Measurements from ENCODE around the gene VAMP7.
"Not testable (repeated sequence)": the region's sequence is repeated elsewhere in the genome, so short reads cannot be mapped to it uniquely, and the experiment has no call there.

VAMP7 gene

GRCh38 chrX:155881158-155881993 is at the start of gene VAMP7:
TSS of gene VAMP7 (plus strand) at chrX:155881345. CDS start at chrX:155889467, 8,122 bp downstream.
- in situ Hi-C loops (cut with HindIII; ENCODE audit: low pct_ligation_motif_present, low pct_unique_long_range_greater_than_20kb, low sequenced_read_pairs): no loop called here
- peak; percentile 80 for DNase-seq

GRCh38 chrX:155841232-155841631 is 39.9 kb upstream of the VAMP7 start:
- in situ Hi-C loops (cut with HindIII; ENCODE audit: low pct_ligation_motif_present, low pct_unique_long_range_greater_than_20kb, low sequenced_read_pairs): no loop called here
- DNase-seq: no peak

DNA sequence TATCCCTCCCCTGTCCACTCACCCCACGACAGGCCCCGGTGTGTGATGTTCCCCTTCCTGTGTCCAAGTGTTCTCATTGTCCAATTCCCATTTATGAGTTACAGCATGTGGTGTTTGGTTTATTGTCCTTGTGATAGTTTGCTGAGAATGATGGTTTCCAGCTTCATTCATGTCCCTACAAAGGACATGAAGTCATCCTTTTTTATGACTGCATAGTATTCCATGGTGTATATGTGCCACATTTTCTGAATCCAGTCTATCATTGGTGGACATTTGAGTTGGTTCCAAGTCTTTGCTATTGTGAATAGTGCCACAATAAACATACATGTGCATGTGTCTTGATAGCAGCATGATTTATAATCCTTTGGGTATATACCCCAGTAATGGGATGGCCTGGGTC is 29.4 kb upstream of the VAMP7 start:
- DNase-seq; in situ Hi-C loops (cut with HindIII; ENCODE audit: low pct_ligation_motif_present, low pct_unique_long_range_greater_than_20kb, low sequenced_read_pairs): not testable (repeated sequence)

DNA sequence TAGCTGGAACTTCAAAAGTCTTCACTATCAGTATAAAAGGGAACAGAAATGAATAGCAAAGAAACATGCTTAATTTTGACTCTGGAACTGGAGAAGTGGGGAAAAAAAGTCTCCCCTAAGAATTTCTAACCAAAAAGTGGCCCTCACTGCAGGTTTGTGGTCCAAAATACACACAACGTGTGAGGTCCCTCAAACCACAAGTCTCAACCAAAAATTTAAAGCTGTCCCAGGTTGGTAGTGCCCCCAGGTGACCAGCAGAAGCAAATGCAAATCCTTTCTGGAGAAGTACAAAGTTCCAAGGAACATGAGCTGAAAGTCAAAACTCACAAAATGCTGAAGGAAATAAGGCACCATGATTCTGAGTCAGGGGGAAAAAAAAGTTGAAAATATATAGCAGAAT is 23.6 kb upstream of the VAMP7 start:
- in situ Hi-C loops (cut with HindIII; ENCODE audit: low pct_ligation_motif_present, low pct_unique_long_range_greater_than_20kb, low sequenced_read_pairs): no loop called here
- DNase-seq: no peak

DNA sequence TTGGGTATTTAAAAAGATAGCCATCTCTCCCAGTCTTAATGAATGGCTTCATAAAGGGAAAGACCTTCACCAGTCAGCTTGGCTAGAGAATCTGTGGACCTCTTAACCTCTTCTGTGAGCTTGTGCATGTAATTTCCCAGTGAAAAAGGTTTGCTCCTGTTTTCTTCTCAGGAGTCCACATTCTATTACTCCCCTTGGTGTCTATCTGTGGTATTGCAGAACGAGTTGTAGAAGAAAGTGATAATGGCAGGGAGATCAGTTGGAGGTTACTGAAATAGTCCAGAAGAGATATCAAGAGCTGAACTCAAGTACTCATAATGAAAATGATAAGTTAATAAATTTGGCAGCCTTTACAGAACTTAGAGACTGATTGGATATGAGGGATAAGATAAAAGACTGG is 16.5 kb upstream of the VAMP7 start:
- DNase-seq: peak; percentile 4
- in situ Hi-C loops (cut with HindIII; ENCODE audit: low pct_ligation_motif_present, low pct_unique_long_range_greater_than_20kb, low sequenced_read_pairs): no loop called here

DNA sequence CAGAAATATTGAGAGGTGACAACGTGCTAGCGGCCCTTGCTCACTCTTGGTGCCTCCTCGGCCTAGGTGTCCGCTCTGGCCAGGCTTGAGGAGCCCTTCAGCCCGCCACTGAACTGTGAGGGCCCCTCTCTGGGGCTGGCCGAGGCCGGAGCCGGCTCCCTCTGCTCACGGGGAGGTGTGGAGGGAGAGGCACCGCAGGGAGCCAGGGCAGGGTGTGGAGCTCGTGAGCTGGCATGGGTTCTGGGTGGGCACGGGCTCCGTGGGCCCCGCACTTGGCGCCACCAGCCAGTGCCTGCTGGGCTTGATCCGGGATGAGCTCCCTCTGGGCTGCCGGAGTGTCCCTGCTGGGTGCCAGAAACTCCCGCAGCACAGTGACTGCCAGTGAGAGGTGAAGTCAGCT is 16.0 kb upstream of the VAMP7 start:
- in situ Hi-C loops (cut with HindIII; ENCODE audit: low pct_ligation_motif_present, low pct_unique_long_range_greater_than_20kb, low sequenced_read_pairs): no loop called here
- DNase-seq: no peak

- in situ Hi-C loops (cut with HindIII; ENCODE audit: low pct_ligation_motif_present, low pct_unique_long_range_greater_than_20kb, low sequenced_read_pairs): no loop called here
- DNase-seq: no peak
Observed at GRCh38 chrX:155867821-155868220, 13.3 kb upstream of the VAMP7 start.

DNA sequence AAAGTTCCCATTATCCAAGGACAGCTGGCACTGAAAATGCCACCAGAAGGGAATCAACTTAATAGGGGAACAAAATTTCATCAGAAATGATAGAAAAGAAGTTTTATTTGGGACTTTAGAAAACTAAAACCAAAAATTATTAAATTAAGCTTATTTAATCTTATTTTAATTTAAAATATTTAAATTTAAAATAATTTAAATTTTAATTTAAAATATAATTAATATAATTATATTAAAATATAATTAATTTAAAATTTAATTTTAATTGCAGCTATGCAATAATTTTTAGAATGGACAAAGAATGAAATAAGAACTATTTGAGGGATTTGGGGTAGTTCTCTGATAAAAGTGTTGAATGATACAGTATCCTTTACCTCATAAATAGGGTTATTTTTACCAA is 10.2 kb upstream of the VAMP7 start:
- no peak for DNase-seq
- in situ Hi-C loops (cut with HindIII; ENCODE audit: low pct_ligation_motif_present, low pct_unique_long_range_greater_than_20kb, low sequenced_read_pairs): no loop called here

GRCh38 chrX:155871934-155872333 is 9.2 kb upstream of the VAMP7 start:
- in situ Hi-C loops (cut with HindIII; ENCODE audit: low pct_ligation_motif_present, low pct_unique_long_range_greater_than_20kb, low sequenced_read_pairs): no loop called here

GRCh38 chrX:155873188-155873587 is 8.0 kb upstream of the VAMP7 start:
- in situ Hi-C loops (cut with HindIII; ENCODE audit: low pct_ligation_motif_present, low pct_unique_long_range_greater_than_20kb, low sequenced_read_pairs): no loop called here
- no peak for DNase-seq

More at GRCh38 chrX:155871934-155872333, 9.2 kb upstream of the VAMP7 start:
- DNase-seq: no peak

DNA sequence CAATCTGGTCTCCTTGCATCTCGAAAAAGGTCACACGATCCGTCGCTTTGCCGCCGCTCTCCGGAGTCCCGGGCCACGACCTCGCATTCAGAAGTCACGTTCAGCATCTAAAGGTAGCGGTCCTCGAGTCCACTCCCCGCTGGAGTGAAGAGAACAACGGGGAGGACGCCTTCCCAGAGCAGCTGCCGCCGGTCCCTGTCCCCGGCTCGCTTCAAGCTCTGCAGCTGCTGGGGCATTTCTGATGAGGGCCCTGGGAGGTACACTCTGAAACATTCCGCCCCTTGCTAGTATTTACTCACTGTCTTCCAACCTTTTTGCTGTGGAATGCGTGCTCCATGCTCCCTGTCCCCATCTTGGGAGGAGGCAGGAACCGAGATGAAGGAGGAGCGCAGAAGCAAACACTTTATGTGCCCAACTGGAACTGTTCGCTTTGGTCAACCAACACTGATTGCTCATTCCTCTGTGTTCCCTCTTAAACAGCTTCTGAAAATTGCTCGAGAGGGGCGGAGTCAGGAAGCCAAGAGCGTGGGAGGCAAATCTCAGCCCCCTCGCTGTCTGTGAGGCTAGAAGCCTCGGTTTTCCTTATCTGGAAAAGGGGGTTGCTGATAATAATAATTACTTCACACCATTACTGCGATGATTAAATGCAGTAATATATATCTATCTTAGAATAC is 6.4 kb upstream of the VAMP7 start:
- no peak for DNase-seq
- in situ Hi-C loops (cut with HindIII; ENCODE audit: low pct_ligation_motif_present, low pct_unique_long_range_greater_than_20kb, low sequenced_read_pairs): no loop called here

DNA sequence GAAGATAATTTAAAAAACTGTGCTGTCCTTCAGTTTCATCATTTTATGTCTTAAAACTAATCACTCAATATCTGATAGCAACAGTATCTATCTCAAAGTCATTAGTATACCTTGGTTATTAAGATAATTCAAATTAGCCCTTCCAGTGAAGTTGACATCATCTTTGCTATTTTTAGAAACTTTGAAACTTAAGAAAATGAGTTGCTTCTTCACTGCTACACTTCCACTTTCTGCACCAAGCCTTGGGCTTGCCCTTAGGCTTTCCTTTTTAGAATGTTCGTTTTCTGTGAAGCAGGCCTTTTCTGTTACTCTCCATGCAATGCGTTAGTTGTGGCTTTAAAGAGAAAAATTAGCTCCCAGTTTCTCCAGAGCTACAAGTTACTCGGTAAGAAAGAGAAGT is 4.4 kb upstream of the VAMP7 start:
- in situ Hi-C loops (cut with HindIII; ENCODE audit: low pct_ligation_motif_present, low pct_unique_long_range_greater_than_20kb, low sequenced_read_pairs): no loop called here
- no peak for DNase-seq

GRCh38 chrX:155877288-155877687 is 3.9 kb upstream of the VAMP7 start:
- DNase-seq: no peak
- in situ Hi-C loops (cut with HindIII; ENCODE audit: low pct_ligation_motif_present, low pct_unique_long_range_greater_than_20kb, low sequenced_read_pairs): no loop called here

GRCh38 chrX:155880586-155881157 is 473 bp upstream of the VAMP7 start:
- in situ Hi-C loops (cut with HindIII; ENCODE audit: low pct_ligation_motif_present, low pct_unique_long_range_greater_than_20kb, low sequenced_read_pairs): no loop called here
- no peak for DNase-seq

DNA sequence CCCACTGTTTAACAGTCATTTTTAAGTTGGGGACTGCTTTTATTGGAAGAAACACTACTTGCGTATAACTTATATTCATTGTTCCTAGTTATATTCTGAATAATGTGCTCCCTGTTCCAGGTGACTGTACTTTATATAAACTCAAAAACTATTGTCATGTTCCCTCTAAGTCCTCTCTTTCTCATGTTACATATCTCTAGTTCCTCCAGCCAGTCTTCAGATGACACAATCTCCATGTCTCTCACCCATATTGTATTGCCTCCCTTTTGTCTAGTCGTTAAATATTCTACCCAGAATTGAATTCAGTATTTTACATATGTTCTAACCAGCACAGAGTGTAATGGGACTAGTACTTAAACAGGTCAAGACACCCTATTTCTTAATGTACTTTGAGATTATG is 5.3 kb downstream of the VAMP7 start:
- DNase-seq: no peak
- in situ Hi-C loops (cut with HindIII; ENCODE audit: low pct_ligation_motif_present, low pct_unique_long_range_greater_than_20kb, low sequenced_read_pairs): no loop called here

DNA sequence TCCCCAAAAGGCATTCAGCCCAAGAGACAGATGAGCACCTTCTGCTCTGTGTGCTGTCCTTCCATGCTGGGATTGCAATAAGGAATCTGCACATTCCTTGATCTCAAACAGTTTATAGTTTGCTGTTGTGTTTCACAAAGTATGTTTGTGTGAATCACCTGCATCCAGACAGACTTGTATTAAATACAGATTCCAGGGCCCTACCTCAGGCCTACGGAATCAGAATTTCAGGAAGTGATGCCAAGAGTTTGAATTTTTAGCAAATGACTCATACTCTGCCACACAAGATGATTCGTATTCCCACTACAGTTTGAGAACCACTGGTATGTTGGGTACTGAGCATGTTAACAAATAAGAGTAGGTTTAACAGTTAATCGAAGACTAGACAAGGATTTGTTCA is 7.0 kb downstream of the VAMP7 start:
- DNase-seq: peak; percentile 81

GRCh38 chrX:155889328-155889727 is 8.2 kb downstream of the VAMP7 start:
- no peak for DNase-seq
- in situ Hi-C loops (cut with HindIII; ENCODE audit: low pct_ligation_motif_present, low pct_unique_long_range_greater_than_20kb, low sequenced_read_pairs): no loop called here

More for the DNA sequence above, 7.0 kb downstream of the VAMP7 start:
- in situ Hi-C loops (cut with HindIII; ENCODE audit: low pct_ligation_motif_present, low pct_unique_long_range_greater_than_20kb, low sequenced_read_pairs): no loop called here

- in situ Hi-C loops (cut with HindIII; ENCODE audit: low pct_ligation_motif_present, low pct_unique_long_range_greater_than_20kb, low sequenced_read_pairs): no loop called here
- no peak for DNase-seq
Observed at GRCh38 chrX:155891446-155892210, 10.5 kb downstream of the VAMP7 start.

- DNase-seq: no peak
- in situ Hi-C loops (cut with HindIII; ENCODE audit: low pct_ligation_motif_present, low pct_unique_long_range_greater_than_20kb, low sequenced_read_pairs): no loop called here
Observed at GRCh38 chrX:155893521-155893920, 12.4 kb downstream of the VAMP7 start.
